B cell (primary cell): ENCODE data around the gene NCOA5. TPM values are rescaled to one million over a fixed set of nuclear protein-coding genes. Genes with fewer than 3 reads are reported as not detected.

ENCODE experiments used
- ATAC-seq: fragments of 200-7000 bp; cut with Tn5 transposase; one replicate; pipeline ENCODE4 v1.10.0; 2021; ENCODE audit warnings: low read depth, mild to moderate bottlenecking, moderate number of reproducible peaks, moderate library complexity
- CTCF ChIA-PET: fragments of 350-600 bp; sonication (Branson Sonifier 250); formaldehyde crosslinking; loops from one replicate; lab custom pipeline; 2021; ENCODE audit warnings: antibody characterized with exemption, inconsistent platforms; lab: Charles Lee
- POLR2A ChIA-PET: fragments of 350-600 bp; sonication (Branson Sonifier 250); formaldehyde crosslinking; loops from one replicate; lab custom pipeline; 2021; ENCODE audit warnings: antibody characterized with exemption; lab: Charles Lee
- DNase-seq: peaks from one replicate; pipeline ENCODE4 v3.0.0; 2013
- H2AFZ ChIP-seq: 2 replicates; pipeline ENCODE4 v1.6.1; 2012; ENCODE audit warnings: mild to moderate bottlenecking, low read depth, low read length; ENCODE audit not compliant: insufficient read depth, poor library complexity, severe bottlenecking
- H3K27ac ChIP-seq, 2 donors: 1 replicate in 1 of 2; 2 replicates in 1 of 2; pipeline ENCODE4 v1.5.1; 2012 to 2013; ENCODE audit warnings: low read length in 2 of 2, mild to moderate bottlenecking in 2 of 2, moderate library complexity in 1 of 2
- H3K27me3 ChIP-seq, 4 experiments: fragments of 200-600 bp in 1 of 4; sonication (generic) in 1 of 4; replicated peaks in 1 of 4; 1 replicate in 2 of 4; 2 replicates in 2 of 4; pipeline versions ENCODE4 v1.6.1 to v1.7.0; 2013 to 2016; ENCODE audit warnings: low read length in 3 of 4, mild to moderate bottlenecking in 2 of 4, mixed read lengths in 1 of 4, moderate library complexity in 1 of 4; ENCODE audit not compliant: insufficient read depth in 4 of 4, control insufficient read depth in 3 of 4; ENCODE audit errors: control extremely low read depth in 1 of 4
- H3K36me3 ChIP-seq, 2 experiments: replicated peaks in 1 of 2; 1 replicate in 1 of 2; 2 replicates in 1 of 2; pipeline versions ENCODE4 v1.6.1 to v1.7.1; 2013; ENCODE audit warnings: low read length in 1 of 2; ENCODE audit not compliant: insufficient read depth in 2 of 2, control insufficient read depth in 1 of 2; ENCODE audit errors: control extremely low read depth in 1 of 2, extremely low read depth in 1 of 2
- H3K4me1 ChIP-seq, 2 donors: fragments of 200-600 bp in 1 of 2; sonication (generic) in 1 of 2; 1 replicate in 1 of 2; 2 replicates in 1 of 2; pipeline versions ENCODE4 v1.5.1 to v1.6.1; 2013 to 2017; ENCODE audit warnings: low read length in 2 of 2; ENCODE audit not compliant: control insufficient read depth in 2 of 2, insufficient read depth in 2 of 2
- H3K4me2 ChIP-seq: replicated peaks from 2 replicates; pipeline ENCODE3; 2012; ENCODE audit warnings: mild to moderate bottlenecking, low read depth, low read length; ENCODE audit not compliant: poor library complexity, severe bottlenecking
- H3K4me3 ChIP-seq, 5 experiments: fragments of 200-600 bp in 1 of 5; sonication (generic) in 1 of 5; 1 replicate in 3 of 5; 2 replicates in 2 of 5; pipeline versions ENCODE4 v1.5.1 to v1.7.0; 2011 to 2016; ENCODE audit warnings: low read length in 4 of 5, mild to moderate bottlenecking in 4 of 5, low read depth in 2 of 5, control low read depth in 1 of 5, moderate library complexity in 1 of 5; ENCODE audit not compliant: insufficient read depth in 1 of 5; ENCODE audit errors: control extremely low read depth in 1 of 5, extremely low read depth in 1 of 5
- H3K79me2 ChIP-seq: fragments of 200-600 bp; sonication (generic); one replicate; pipeline ENCODE4 v1.6.0; 2016; ENCODE audit warnings: low read length; ENCODE audit not compliant: control insufficient read depth, insufficient read depth
- H3K9ac ChIP-seq: fragments of 200-600 bp; sonication (generic); 2 replicates; pipeline ENCODE4 v1.6.1; 2017; ENCODE audit warnings: mild to moderate bottlenecking, low read length, moderate library complexity
- H3K9me3 ChIP-seq, 3 donors: one replicate each; pipeline versions ENCODE4 v1.6.1 to v1.7.1; 2013; ENCODE audit warnings: low read length in 2 of 3; ENCODE audit not compliant: control insufficient read depth in 2 of 3, insufficient read depth in 1 of 3; ENCODE audit errors: control extremely low read depth in 1 of 3
- H4K20me1 ChIP-seq: 2 replicates; pipeline ENCODE4 v1.6.0; 2012; ENCODE audit warnings: mild to moderate bottlenecking, low read length; ENCODE audit not compliant: insufficient read depth, control insufficient read depth, poor library complexity, severe bottlenecking
- H3K27ac Mint-ChIP-seq: one replicate; pipeline ENCODE4 v1.8.0; 2021; ENCODE audit warnings: mixed read lengths
- H3K27me3 Mint-ChIP-seq: one replicate; pipeline ENCODE4 v1.8.0; 2021; ENCODE audit warnings: mixed read lengths
- H3K4me1 Mint-ChIP-seq: one replicate; pipeline ENCODE4 v1.8.0; 2021; ENCODE audit warnings: mixed read lengths
- H3K4me3 Mint-ChIP-seq: one replicate; pipeline ENCODE4 v1.8.0; 2021; ENCODE audit warnings: mixed read lengths
- H3K9me3 Mint-ChIP-seq: one replicate; pipeline ENCODE4 v1.8.0; 2022; ENCODE audit warnings: mixed read lengths; ENCODE audit not compliant: insufficient read depth
- EZH2 ChIP-seq: IDR thresholded peaks from 2 replicates; pipeline ENCODE4 v1.6.1; 2012; ENCODE audit warnings: borderline replicate concordance, low read depth, mild to moderate bottlenecking, moderate library complexity, low read length; ENCODE audit not compliant: insufficient read depth, poor library complexity, severe bottlenecking
- WGBS: methylation state at CpG from one replicate; pipeline ENCODE4 v1.1.5; 2013; ENCODE audit warnings: missing lambda C conversion rate; ENCODE audit not compliant: insufficient coverage; 5-methylcytosine and 5-hydroxymethylcytosine counted together
- intact Hi-C: fragments of 100-400 bp; cut with micrococcal nuclease; formaldehyde crosslinking; loops from one replicate; pipeline ENCODE4 v1.10.0; 2022
- polyA plus RNA-seq: library from polyadenylated mRNA; depleted of rRNA; stranded (reverse); fragments of >200 nt; gene quantifications from 2 replicates; pipeline ENCODE4 v1.2.3, GENCODE V29; 2012
- total RNA-seq, 2 donors: library from RNA; stranded (reverse); fragments of 120-200 nt in 1 of 2; gene quantifications; 1 replicate in 1 of 2; 2 replicates in 1 of 2; pipeline versions ENCODE4 v1.2.3 to v1.2.4, GENCODE V29; 2013 to 2022
- TF ChIP-seq, protein P1 (sequence below): fragments of 200-600 bp; IDR thresholded peaks from one replicate; pipeline ENCODE4 v1.8.0; 2022; ENCODE audit warnings: antibody characterized with exemption, mild to moderate bottlenecking

Gene NCOA5
- total and polyA plus RNA-seq, 2 donors (not counting 1 experiment from before 2014, with no cell fraction given), result 26.0 to 41.6 TPM

DNA sequence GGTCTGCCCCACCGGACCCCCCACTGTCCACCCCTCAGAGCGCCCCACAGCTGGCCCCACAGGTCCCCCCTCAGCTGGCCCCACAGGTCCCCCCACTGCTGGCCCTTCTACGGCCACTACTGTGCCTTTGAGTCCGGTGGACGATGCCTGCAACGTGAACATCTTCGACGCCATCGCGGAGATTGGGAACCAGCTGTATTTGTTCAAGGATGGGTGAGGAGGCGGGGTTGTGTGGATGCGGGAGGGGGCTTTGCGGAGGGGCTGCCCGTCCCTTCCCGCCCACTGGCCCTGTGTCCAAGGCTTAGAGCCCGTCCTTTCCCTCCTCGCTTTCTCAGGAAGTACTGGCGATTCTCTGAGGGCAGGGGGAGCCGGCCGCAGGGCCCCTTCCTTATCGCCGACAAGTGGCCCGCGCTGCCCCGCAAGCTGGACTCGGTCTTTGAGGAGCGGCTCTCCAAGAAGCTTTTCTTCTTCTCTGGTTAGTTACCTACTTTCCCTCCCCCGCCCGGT is 76.4 kb downstream of the NCOA5 start:
- WGBS, result 12% methylated on average over 27 of the region's 29 CpGs
- H3K9me3 ChIP-seq, result peaks cover 0 to 40% (median 0%) of the 10 kb centered on the region in 3 donors
- ChIA-PET CTCF (interaction anchor here (0.9 to 4.9 kb wide), 21 partner anchors 11 to 425 kb away, joined by 3 to 84 read pairs (median 6); partner anchors contain the start of genes ELMO2, PCIF1, SLC12A5 and ZNF335), POLR2A (no interaction called here)
- H3K27me3 ChIP-seq, result peaks cover 0 to 62% (median 31%) of the 10 kb centered on the region in 4 experiments
- no peak for TF ChIP-seq EZH2
- TF ChIP-seq, protein P1, sequence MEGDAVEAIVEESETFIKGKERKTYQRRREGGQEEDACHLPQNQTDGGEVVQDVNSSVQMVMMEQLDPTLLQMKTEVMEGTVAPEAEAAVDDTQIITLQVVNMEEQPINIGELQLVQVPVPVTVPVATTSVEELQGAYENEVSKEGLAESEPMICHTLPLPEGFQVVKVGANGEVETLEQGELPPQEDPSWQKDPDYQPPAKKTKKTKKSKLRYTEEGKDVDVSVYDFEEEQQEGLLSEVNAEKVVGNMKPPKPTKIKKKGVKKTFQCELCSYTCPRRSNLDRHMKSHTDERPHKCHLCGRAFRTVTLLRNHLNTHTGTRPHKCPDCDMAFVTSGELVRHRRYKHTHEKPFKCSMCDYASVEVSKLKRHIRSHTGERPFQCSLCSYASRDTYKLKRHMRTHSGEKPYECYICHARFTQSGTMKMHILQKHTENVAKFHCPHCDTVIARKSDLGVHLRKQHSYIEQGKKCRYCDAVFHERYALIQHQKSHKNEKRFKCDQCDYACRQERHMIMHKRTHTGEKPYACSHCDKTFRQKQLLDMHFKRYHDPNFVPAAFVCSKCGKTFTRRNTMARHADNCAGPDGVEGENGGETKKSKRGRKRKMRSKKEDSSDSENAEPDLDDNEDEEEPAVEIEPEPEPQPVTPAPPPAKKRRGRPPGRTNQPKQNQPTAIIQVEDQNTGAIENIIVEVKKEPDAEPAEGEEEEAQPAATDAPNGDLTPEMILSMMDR, result no peak
- no peak overlapping the region for H3K27ac ChIP-seq
- peak overlapping the region; percentile 41 for H3K9ac ChIP-seq
- Mint-ChIP-seq H3K9me3 (no peaks in the 10 kb centered on the region), H3K4me3 (peak overlapping the region; percentile 72), H3K27me3 (peaks cover 58% of the 10 kb centered on the region), H3K4me1 (peaks cover 55% of the 10 kb centered on the region), H3K27ac (peak overlapping the region; percentile 59)
- peak overlapping the region in 4 of 5 experiments; percentile 19 to 47 (median 35) for H3K4me3 ChIP-seq
- no peaks in the 10 kb centered on the region for H3K36me3 ChIP-seq
- no peaks in the 10 kb centered on the region for H3K79me2 ChIP-seq
- H3K4me2 ChIP-seq, result peak overlapping the region; percentile 82
- H2AFZ ChIP-seq, result peak overlapping the region; percentile 64
- intact Hi-C loops, result loop anchor here (1.0 to 2.0 kb wide), 2 partner anchors 43 to 214 kb away; no protein-coding TSS in a partner anchor
- DNase-seq (no peak), ATAC-seq (no peak)
- H3K4me1 ChIP-seq, result peaks cover 54 to 55% of the 10 kb centered on the region in 2 donors
- H4K20me1 ChIP-seq, result no peaks in the 10 kb centered on the region

DNA sequence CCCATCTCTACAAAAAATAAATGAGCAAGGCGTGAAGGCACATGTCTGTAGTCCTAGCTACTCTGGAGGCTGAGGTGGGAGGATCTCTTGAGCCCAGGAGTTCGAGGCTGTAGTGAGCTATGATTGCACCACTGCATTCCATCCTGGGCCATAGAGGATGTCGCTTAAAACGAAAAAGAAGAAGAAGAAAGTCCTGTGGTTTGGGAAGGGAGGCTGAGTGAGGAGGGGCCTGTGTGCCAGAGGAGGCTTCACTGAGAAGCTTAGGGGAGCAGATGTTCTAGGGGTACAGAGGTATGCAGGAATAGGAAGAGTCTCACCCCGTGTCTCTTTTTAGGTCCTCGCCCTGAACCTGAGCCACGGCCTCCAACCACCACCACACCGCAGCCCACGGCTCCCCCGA is 76.8 kb downstream of the NCOA5 start:
- ATAC-seq (no peak), DNase-seq (no peak)
- TF ChIP-seq EZH2, result no peak
- TF ChIP-seq, protein P1, result no peak
- no peaks in the 10 kb centered on the region for H4K20me1 ChIP-seq
- Mint-ChIP-seq H3K9me3 (no peaks in the 10 kb centered on the region), H3K4me1 (peaks cover 59% of the 10 kb centered on the region), H3K27ac (peak overlapping the region; percentile 59), H3K4me3 (peak overlapping the region; percentile 64), H3K27me3 (peaks cover 63% of the 10 kb centered on the region)
- ChIA-PET POLR2A (interaction anchor here (0.6 kb wide), 1 partner anchor 1333 kb away, joined by 3 read pairs; no protein-coding TSS in a partner anchor), CTCF (interaction anchor here (0.9 to 4.9 kb wide), 20 partner anchors 11 to 395 kb away, joined by 3 to 84 read pairs (median 6); partner anchors contain the start of genes ELMO2, PCIF1, SLC12A5 and ZNF335)
- no peak overlapping the region for H2AFZ ChIP-seq
- peaks cover 59 to 60% of the 10 kb centered on the region in 2 donors for H3K4me1 ChIP-seq
- WGBS, result 34% methylated on average over 6 of the region's 10 CpGs
- H3K36me3 ChIP-seq, result no peaks in the 10 kb centered on the region
- H3K27me3 ChIP-seq, result peaks cover 0 to 62% (median 33%) of the 10 kb centered on the region in 4 experiments
- no peak overlapping the region for H3K27ac ChIP-seq
- intact Hi-C loops, result loop anchor here (1.0 to 2.0 kb wide), 2 partner anchors 42 to 214 kb away; no protein-coding TSS in a partner anchor
- no peaks in the 10 kb centered on the region for H3K79me2 ChIP-seq
- H3K4me2 ChIP-seq, result peak overlapping the region; percentile 82
- no peak overlapping the region for H3K4me3 ChIP-seq
- no peak overlapping the region for H3K9ac ChIP-seq
- peaks cover 0 to 40% (median 0%) of the 10 kb centered on the region in 3 donors for H3K9me3 ChIP-seq
